ENCODE measurements around the gene IL1RAP.

The IL1RAP gene

DNA sequence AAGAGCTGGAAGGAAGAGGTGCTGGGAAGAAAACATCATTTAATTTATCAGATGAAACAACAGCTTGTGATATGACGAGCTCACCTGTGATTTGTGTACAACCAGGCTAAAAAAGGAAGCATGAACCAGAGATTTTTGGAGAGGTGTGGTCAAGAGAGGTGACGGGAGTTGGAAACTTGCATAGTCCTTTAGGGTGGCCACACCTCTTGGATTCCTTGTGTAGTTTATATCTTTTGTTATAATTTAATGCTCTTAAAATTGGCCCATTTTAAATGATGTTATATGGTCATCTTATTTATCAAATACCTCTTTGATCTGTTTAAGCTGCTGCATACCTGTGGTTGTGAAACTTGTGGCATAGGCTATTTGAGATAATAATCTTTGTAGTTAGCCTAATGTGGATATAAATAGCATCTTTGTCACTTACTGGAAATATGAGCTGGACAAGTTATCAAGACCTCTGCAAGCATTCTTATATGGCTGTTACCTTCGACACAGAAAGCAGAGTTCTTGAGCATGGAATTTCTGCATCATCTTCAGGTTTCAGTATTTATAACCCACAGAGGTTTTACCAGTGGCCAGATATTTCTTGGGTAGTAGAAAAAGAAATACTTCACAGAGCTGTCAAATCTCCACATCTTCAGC lies 49.1 kb downstream of the IL1RAP start:
- H3K4me3 ChIP-seq (ENCODE audit: low read depth in 1 of 2, low read length in 2 of 2) = no peak overlapping the region
- no peaks in the 10 kb centered on the region for H3K27me3 ChIP-seq (ENCODE audit: control insufficient read depth in 1 of 2, insufficient read depth in 2 of 2, low read length in 2 of 2)
- H3K4me1 ChIP-seq (ENCODE audit: insufficient read depth, low read length) = no peaks in the 10 kb centered on the region
- no peak overlapping the region for H3K9ac ChIP-seq (ENCODE audit: low read length)
- H3K27ac ChIP-seq (ENCODE audit: low read depth, low read length) = no peak overlapping the region
- no peaks in the 10 kb centered on the region for H3K9me3 ChIP-seq (ENCODE audit: low read length)
- H3K36me3 ChIP-seq (ENCODE audit: insufficient read depth, low read length) = no peaks in the 10 kb centered on the region

DNA sequence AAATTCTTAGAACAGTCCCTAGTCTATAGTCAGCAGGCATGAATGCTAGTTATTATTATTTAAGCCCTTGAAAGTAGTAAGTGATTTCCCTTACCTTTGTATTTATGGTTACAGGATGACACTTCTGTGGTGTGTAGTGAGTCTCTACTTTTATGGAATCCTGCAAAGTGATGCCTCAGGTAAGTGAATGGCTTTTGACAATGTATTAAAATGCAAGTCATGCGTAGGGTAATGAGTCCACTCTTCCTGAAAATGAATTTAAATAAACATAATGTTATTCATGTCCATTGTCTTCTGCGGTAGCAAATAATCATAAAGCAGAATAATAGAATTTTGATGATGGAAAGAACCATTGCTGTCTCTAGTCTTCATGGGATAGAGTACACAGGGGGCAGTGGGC lies 50.3 kb downstream of the IL1RAP start:
- no peak overlapping the region for H3K9ac ChIP-seq (ENCODE audit: low read length)
- no peaks in the 10 kb centered on the region for H3K27me3 ChIP-seq (ENCODE audit: control insufficient read depth in 1 of 2, insufficient read depth in 2 of 2, low read length in 2 of 2)
- H3K27ac ChIP-seq (ENCODE audit: low read depth, low read length) = no peak overlapping the region
- H3K9me3 ChIP-seq (ENCODE audit: low read length) = no peaks in the 10 kb centered on the region
- no peaks in the 10 kb centered on the region for H3K4me1 ChIP-seq (ENCODE audit: insufficient read depth, low read length)
- H3K4me3 ChIP-seq (ENCODE audit: low read depth in 1 of 2, low read length in 2 of 2) = no peak overlapping the region
- H3K36me3 ChIP-seq (ENCODE audit: insufficient read depth, low read length) = no peaks in the 10 kb centered on the region

DNA sequence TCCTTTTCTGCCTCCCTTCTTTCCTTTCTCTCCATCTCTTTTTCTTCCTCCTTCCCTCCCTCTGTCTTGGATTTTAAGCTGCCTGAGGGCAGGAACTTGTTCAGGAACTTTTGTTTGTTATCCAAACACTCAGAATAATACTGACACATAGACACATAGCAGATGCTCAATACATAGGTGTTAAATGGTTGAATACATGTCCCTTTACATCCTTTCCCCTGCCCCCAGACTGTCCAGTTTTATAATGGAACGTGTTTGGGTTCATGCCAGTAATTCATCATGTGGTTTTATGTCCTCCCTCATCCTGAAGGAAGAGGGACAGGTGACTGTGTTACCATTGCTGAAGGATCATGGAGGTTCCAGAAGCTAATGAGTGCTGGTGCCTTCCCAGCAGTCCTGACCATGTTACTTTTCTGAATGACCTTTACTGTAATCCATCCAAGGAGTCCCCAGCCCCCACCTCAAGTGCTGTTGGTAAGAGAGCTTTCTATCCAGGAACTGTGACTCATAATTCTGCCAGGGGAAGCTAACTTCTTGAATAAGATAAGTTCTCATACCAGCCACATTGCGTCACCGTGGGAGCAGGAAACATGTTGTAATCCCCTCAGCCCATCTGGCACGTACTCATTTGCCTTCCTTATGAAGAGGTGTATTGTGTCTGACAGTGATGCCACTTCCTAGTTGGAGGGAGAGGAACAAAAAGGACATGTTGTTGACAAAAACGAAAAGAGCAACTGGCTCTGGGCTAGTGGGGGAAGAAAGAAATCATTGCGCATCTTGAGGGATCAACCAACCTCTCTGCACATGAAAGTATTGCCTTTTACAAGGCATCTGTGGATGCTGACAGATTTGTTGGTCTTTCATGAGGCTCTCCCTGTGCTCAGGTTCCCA lies 52.4 kb downstream of the IL1RAP start:
- H3K27ac ChIP-seq (ENCODE audit: low read depth, low read length) = no peak overlapping the region
- no peak overlapping the region for H3K4me3 ChIP-seq (ENCODE audit: low read depth in 1 of 2, low read length in 2 of 2)
- no peak overlapping the region for H3K9ac ChIP-seq (ENCODE audit: low read length)

DNA sequence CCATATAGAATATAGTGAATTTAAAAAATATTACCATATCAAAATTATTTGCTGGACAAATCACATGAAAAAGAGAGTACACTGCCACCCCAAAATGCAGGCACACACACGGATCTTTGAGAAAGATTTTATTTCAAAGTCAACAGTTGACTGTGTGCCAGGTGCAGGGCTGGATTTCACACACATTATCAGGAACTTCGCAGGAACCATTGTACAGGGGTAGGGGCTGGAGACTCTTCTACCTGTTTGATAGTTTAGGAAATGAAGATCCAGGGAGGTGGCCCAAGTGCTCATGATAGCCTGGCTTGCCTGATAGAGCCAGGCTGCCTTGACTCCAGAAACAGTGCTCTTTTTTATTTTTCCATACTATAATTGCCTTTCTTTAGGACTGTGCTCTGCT lies 54.2 kb downstream of the IL1RAP start:
- Histone ChIP-seq H3K27ac (ENCODE audit: low read depth, low read length) (no peak overlapping the region), H3K9ac (ENCODE audit: low read length) (no peak overlapping the region), H3K9me3 (ENCODE audit: low read length) (no peaks in the 10 kb centered on the region), H3K36me3 (ENCODE audit: insufficient read depth, low read length) (no peaks in the 10 kb centered on the region), H3K4me1 (ENCODE audit: insufficient read depth, low read length) (no peaks in the 10 kb centered on the region), H3K4me3 (ENCODE audit: low read depth in 1 of 2, low read length in 2 of 2) (no peak overlapping the region), H3K27me3 (ENCODE audit: control insufficient read depth in 1 of 2, insufficient read depth in 2 of 2, low read length in 2 of 2) (no peaks in the 10 kb centered on the region)

More for the DNA sequence above, 52.4 kb downstream of the IL1RAP start:
- H3K27me3 ChIP-seq (ENCODE audit: control insufficient read depth in 1 of 2, insufficient read depth in 2 of 2, low read length in 2 of 2) = no peaks in the 10 kb centered on the region
- H3K4me1 ChIP-seq (ENCODE audit: insufficient read depth, low read length) = no peaks in the 10 kb centered on the region
- H3K36me3 ChIP-seq (ENCODE audit: insufficient read depth, low read length) = no peaks in the 10 kb centered on the region
- H3K9me3 ChIP-seq (ENCODE audit: low read length) = no peaks in the 10 kb centered on the region

DNA sequence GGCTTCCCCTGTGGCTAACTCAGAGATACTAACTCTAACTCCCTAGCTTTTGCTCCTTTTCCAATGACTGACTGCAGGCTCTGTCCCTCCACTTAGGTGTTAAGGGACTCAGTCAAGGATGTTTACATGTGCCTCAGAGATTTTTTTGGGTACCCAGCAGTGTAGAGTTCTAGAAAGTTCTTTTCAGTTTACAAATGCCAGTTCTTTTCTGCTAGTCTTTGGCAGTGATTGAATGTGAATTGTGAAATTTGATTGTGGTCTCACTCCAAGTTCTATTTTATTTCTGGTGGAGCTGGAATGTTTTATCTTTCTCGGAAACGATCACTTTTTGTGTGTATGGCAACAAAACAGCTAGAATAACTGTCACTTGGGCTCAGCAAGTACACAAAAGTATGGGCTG lies 60.6 kb downstream of the IL1RAP start:
- H3K36me3 ChIP-seq (ENCODE audit: insufficient read depth, low read length) = no peaks in the 10 kb centered on the region
- H3K4me1 ChIP-seq (ENCODE audit: insufficient read depth, low read length) = no peaks in the 10 kb centered on the region
- H3K4me3 ChIP-seq (ENCODE audit: low read depth in 1 of 2, low read length in 2 of 2) = no peak overlapping the region
- no peaks in the 10 kb centered on the region for H3K27me3 ChIP-seq (ENCODE audit: control insufficient read depth in 1 of 2, insufficient read depth in 2 of 2, low read length in 2 of 2)
- H3K9me3 ChIP-seq (ENCODE audit: low read length) = no peaks in the 10 kb centered on the region
- no peak overlapping the region for H3K9ac ChIP-seq (ENCODE audit: low read length)
- H3K27ac ChIP-seq (ENCODE audit: low read depth, low read length) = no peak overlapping the region

DNA sequence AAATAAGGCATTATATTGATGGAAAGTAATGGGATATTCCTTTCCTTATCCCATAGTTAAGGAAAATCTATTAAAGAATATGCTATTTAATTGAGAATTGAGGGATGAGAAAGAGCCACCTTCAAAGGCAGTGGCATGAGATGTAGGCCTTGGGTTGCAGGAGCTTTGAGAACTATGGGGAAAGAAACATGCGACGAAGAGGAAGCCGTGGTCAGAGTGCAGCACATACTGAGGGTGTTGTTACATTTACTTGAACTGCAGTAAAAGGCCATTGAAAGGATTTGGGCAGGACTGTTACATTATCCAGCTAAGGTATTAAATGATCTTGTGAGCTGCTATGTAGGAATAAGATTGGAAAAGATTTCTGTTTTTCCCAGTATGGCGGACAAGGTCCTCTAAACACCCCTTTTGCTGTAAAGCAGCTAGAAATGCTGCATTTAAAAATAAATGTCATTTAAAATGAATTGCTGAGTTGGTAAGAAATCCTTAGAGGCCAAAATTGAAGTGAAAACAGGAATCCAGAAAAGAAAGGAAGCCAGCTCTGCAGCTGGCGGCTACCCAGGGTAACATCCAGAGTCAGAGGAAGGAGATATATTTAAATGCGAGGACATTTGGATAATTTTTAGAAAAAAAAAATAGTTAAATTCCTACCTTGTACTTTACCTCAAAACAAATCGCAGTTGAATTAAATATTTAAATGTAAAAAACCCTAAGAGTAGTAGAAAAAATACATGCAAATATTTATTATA lies 61.7 kb downstream of the IL1RAP start:
- H3K36me3 ChIP-seq (ENCODE audit: insufficient read depth, low read length) = no peaks in the 10 kb centered on the region
- H3K4me3 ChIP-seq (ENCODE audit: low read depth in 1 of 2, low read length in 2 of 2) = no peak overlapping the region
- H3K27ac ChIP-seq (ENCODE audit: low read depth, low read length) = no peak overlapping the region
- no peaks in the 10 kb centered on the region for H3K27me3 ChIP-seq (ENCODE audit: control insufficient read depth in 1 of 2, insufficient read depth in 2 of 2, low read length in 2 of 2)
- no peaks in the 10 kb centered on the region for H3K9me3 ChIP-seq (ENCODE audit: low read length)
- no peak overlapping the region for H3K9ac ChIP-seq (ENCODE audit: low read length)
- H3K4me1 ChIP-seq (ENCODE audit: insufficient read depth, low read length) = no peaks in the 10 kb centered on the region

DNA sequence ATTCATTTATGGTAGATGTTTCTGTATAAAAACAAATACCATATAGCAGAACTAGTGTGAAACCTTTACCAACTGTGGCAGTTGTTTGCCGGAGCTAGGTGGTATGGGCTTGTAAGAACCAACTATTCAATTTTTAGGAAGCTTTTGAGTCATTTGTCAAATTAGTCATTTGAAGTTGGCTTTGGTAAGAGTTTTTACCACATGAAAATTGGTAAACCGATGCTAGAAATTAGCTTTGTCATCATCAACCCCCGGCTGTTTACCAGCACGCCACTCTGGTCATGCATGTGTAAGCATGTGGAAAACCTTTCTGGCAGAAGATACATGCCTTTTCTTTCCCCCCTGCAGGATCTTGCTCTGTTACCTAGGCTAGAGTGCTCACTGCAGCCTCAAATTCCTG lies 63.3 kb downstream of the IL1RAP start:
- no peaks in the 10 kb centered on the region for H3K27me3 ChIP-seq (ENCODE audit: control insufficient read depth in 1 of 2, insufficient read depth in 2 of 2, low read length in 2 of 2)
- H3K4me1 ChIP-seq (ENCODE audit: insufficient read depth, low read length) = peaks cover 4% of the 10 kb centered on the region
- H3K27ac ChIP-seq (ENCODE audit: low read depth, low read length) = no peak overlapping the region
- no peaks in the 10 kb centered on the region for H3K36me3 ChIP-seq (ENCODE audit: insufficient read depth, low read length)
- no peaks in the 10 kb centered on the region for H3K9me3 ChIP-seq (ENCODE audit: low read length)
- H3K4me3 ChIP-seq (ENCODE audit: low read depth in 1 of 2, low read length in 2 of 2) = no peak overlapping the region
- H3K9ac ChIP-seq (ENCODE audit: low read length) = no peak overlapping the region

DNA sequence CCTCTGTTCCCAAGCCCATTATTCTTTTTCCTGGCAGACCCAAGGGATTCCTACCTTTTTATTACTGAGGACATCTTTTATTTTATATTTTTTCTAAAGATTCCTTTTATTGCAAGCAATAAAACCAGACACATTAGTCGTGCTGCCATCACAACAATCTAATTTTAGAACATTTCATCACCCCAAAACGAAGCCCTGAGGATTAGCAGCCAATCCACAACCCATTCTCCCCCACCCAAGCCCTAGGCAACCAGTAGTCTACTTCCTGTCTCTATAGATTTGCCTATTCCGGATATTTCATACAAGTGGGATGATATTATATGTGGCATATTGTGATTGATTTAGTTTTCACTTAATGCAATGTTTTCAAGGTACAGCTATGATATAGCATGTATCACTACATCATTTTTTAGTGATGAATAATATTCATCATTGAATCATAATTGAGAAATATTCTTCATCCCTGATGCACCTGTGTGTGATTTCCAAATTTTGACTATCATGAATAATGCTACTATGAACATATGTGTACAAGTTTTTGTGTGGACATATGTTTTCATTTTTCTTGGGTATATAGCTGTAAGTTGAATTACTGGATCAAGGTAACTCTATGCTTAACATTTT lies 65.7 kb downstream of the IL1RAP start:
- peaks cover 4% of the 10 kb centered on the region for H3K4me1 ChIP-seq (ENCODE audit: insufficient read depth, low read length)
- no peaks in the 10 kb centered on the region for H3K27me3 ChIP-seq (ENCODE audit: control insufficient read depth in 1 of 2, insufficient read depth in 2 of 2, low read length in 2 of 2)
- no peaks in the 10 kb centered on the region for H3K9me3 ChIP-seq (ENCODE audit: low read length)
- H3K4me3 ChIP-seq (ENCODE audit: low read depth in 1 of 2, low read length in 2 of 2) = no peak overlapping the region
- no peaks in the 10 kb centered on the region for H3K36me3 ChIP-seq (ENCODE audit: insufficient read depth, low read length)
- no peak overlapping the region for H3K9ac ChIP-seq (ENCODE audit: low read length)
- no peak overlapping the region for H3K27ac ChIP-seq (ENCODE audit: low read depth, low read length)

DNA sequence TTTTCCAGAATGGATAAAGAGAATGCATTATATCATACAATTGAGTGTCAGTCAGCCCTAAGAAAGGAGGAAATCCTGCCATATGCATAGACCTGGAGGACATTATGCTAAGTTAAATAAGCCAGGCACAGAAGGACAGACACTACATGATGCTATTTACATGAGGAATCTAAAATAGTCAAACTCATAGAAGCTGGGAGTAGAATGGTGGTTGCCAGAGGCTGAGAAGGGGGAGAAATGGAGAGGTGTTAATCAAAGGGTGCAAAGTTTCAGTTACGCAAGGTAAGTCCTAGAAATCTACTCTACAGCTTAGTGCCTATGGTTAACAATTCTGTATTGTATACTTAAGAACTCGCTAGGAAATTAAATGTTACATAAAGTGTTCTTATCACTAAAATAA lies 66.5 kb downstream of the IL1RAP start:
- Histone ChIP-seq H3K27me3 (ENCODE audit: control insufficient read depth in 1 of 2, insufficient read depth in 2 of 2, low read length in 2 of 2) (no peaks in the 10 kb centered on the region), H3K27ac (ENCODE audit: low read depth, low read length) (no peak overlapping the region), H3K4me3 (ENCODE audit: low read depth in 1 of 2, low read length in 2 of 2) (no peak overlapping the region), H3K36me3 (ENCODE audit: insufficient read depth, low read length) (no peaks in the 10 kb centered on the region), H3K9ac (ENCODE audit: low read length) (no peak overlapping the region), H3K9me3 (ENCODE audit: low read length) (no peaks in the 10 kb centered on the region), H3K4me1 (ENCODE audit: insufficient read depth, low read length) (peaks cover 4% of the 10 kb centered on the region)

DNA sequence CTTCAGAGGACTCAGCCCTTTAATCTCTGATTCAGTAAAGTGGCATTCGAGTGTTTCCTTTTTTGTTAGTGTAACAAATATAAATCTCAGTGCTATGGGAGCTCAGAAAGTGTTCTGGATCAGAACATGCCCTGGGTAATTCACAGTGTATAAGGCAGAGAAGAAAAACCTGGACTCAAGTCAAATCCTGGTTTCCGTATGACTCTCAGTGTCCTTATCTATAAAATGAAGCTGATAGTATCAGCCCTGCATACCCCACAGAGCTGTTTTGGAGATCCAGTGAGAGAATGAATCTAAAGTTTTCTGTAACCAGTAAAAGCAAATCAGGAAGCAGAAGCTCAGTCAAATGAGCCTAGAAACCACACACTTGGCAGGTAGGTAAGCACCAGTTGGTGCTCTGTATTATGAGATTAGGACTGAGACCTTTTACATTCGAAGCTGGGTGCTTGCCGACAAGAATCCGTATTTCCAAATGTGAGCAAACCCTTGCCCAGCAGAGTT lies 67.2 kb downstream of the IL1RAP start:
- H3K4me1 ChIP-seq (ENCODE audit: insufficient read depth, low read length) = peaks cover 4% of the 10 kb centered on the region
- no peaks in the 10 kb centered on the region for H3K36me3 ChIP-seq (ENCODE audit: insufficient read depth, low read length)
- H3K9me3 ChIP-seq (ENCODE audit: low read length) = no peaks in the 10 kb centered on the region
- no peak overlapping the region for H3K9ac ChIP-seq (ENCODE audit: low read length)
- H3K27ac ChIP-seq (ENCODE audit: low read depth, low read length) = no peak overlapping the region
- H3K4me3 ChIP-seq (ENCODE audit: low read depth in 1 of 2, low read length in 2 of 2) = no peak overlapping the region
- no peaks in the 10 kb centered on the region for H3K27me3 ChIP-seq (ENCODE audit: control insufficient read depth in 1 of 2, insufficient read depth in 2 of 2, low read length in 2 of 2)

DNA sequence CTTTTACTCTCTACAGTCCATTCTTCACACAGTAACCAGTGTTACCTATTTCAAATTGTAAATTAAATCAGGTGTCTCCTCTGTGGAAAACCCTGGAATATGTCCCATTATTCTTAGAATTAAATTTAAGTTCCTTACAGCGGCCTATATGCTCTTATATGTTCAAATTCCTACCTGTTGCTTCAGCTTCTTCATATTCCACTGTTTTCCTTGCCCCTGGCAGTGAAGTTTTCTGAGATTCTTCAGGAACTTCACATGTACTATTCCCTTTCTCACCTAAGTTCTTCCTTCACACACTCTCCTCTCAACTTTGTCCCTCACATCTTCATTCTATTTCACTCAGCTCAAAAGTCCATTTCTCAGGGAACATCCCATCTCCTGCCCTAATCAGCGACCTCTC lies 68.8 kb downstream of the IL1RAP start:
- H3K9me3 ChIP-seq (ENCODE audit: low read length) = no peaks in the 10 kb centered on the region
- H3K4me3 ChIP-seq (ENCODE audit: low read depth in 1 of 2, low read length in 2 of 2) = no peak overlapping the region
- H3K4me1 ChIP-seq (ENCODE audit: insufficient read depth, low read length) = peaks cover 4% of the 10 kb centered on the region
- no peak overlapping the region for H3K9ac ChIP-seq (ENCODE audit: low read length)
- H3K36me3 ChIP-seq (ENCODE audit: insufficient read depth, low read length) = no peaks in the 10 kb centered on the region
- no peak overlapping the region for H3K27ac ChIP-seq (ENCODE audit: low read depth, low read length)
- H3K27me3 ChIP-seq (ENCODE audit: control insufficient read depth in 1 of 2, insufficient read depth in 2 of 2, low read length in 2 of 2) = no peaks in the 10 kb centered on the region

Measured in muscle layer of colon (tissue), 2 donors.